WTC11 (cell line): ENCODE data around the gene GLB1L2. TPM values are rescaled to one million over a fixed set of nuclear protein-coding genes. Genes with fewer than 3 reads are reported as not detected.

Source experiments
- ATAC-seq: fragments of 200-7000 bp; cut with Tn5 transposase; 2 replicates; pipeline ENCODE4 v1.10.0; 2021; ENCODE audit warnings: mild to moderate bottlenecking, moderate library complexity
- CTCF ChIA-PET: fragments of 300-600 bp; sonication (Branson Sonifier 250); formaldehyde crosslinking; loops from one replicate; lab custom pipeline; 2021; ENCODE audit warnings: antibody characterized with exemption; lab: Charles Lee
- POLR2A ChIA-PET: fragments of 350-600 bp; sonication (Branson Sonifier 250); formaldehyde crosslinking; loops from one replicate; lab custom pipeline; 2021; ENCODE audit warnings: antibody characterized with exemption; lab: Charles Lee
- DNase-seq: peaks from one replicate; pipeline ENCODE4 v3.0.0; 2021; ENCODE audit warnings: low spot score
- H3K27ac Mint-ChIP-seq: 2 replicates; pipeline ENCODE4 v1.8.0; 2021; ENCODE audit warnings: mixed read lengths
- H3K27me3 Mint-ChIP-seq: 2 replicates; pipeline ENCODE4 v1.8.0; 2021; ENCODE audit warnings: low read depth, mild to moderate bottlenecking, moderate library complexity, mixed read lengths
- H3K36me3 Mint-ChIP-seq: 2 replicates; pipeline ENCODE4 v1.8.0; 2021; ENCODE audit warnings: mixed read lengths
- H3K4me1 Mint-ChIP-seq: 2 replicates; pipeline ENCODE4 v1.8.0; 2022; ENCODE audit warnings: mixed read lengths
- H3K4me3 Mint-ChIP-seq: 2 replicates; pipeline ENCODE4 v1.8.0; 2021; ENCODE audit warnings: mild to moderate bottlenecking, moderate library complexity, mixed read lengths
- H3K9me3 Mint-ChIP-seq: 2 replicates; pipeline ENCODE4 v1.8.0; 2021; ENCODE audit warnings: mixed read lengths
- ATF3 ChIP-seq: sonication (generic); formaldehyde crosslinking; conservative IDR thresholded peaks from 2 replicates; pipeline ENCODE4 v1.8.1; 2022; ENCODE audit warnings: mild to moderate bottlenecking, missing genetic modification reagents
- CREM ChIP-seq: sonication (generic); formaldehyde crosslinking; IDR thresholded peaks from 2 replicates; pipeline ENCODE4 v1.8.1; 2022; ENCODE audit warnings: mild to moderate bottlenecking, missing genetic modification reagents, moderate library complexity
- EMX1 ChIP-seq: fragments of 250-450 bp; sonication (Bioruptor Pico); IDR thresholded peaks from 2 replicates; pipeline ENCODE4 v1.8.0; 2021; ENCODE audit warnings: mild to moderate bottlenecking
- ESRRA ChIP-seq: sonication (generic); formaldehyde crosslinking; IDR thresholded peaks from 2 replicates; pipeline ENCODE4 v1.8.1; 2022; ENCODE audit warnings: mild to moderate bottlenecking, missing genetic modification reagents, borderline replicate concordance
- FOXP4 ChIP-seq: sonication (generic); formaldehyde crosslinking; IDR thresholded peaks from 2 replicates; pipeline ENCODE4 v1.8.0; 2022; ENCODE audit warnings: mild to moderate bottlenecking, missing genetic modification reagents
- GABPB1 ChIP-seq: sonication (generic); formaldehyde crosslinking; IDR thresholded peaks from 2 replicates; pipeline ENCODE4 v1.8.1; 2023; ENCODE audit warnings: mild to moderate bottlenecking, missing genetic modification reagents
- HMGXB4 ChIP-seq: sonication (generic); formaldehyde crosslinking; IDR thresholded peaks from 2 replicates; pipeline ENCODE4 v1.8.1; 2023; ENCODE audit warnings: mild to moderate bottlenecking, moderate library complexity, missing genetic modification reagents
- JAZF1 ChIP-seq: fragments of 250-450 bp; sonication (Bioruptor Pico); IDR thresholded peaks from 2 replicates; pipeline ENCODE4 v1.9.0; 2021; ENCODE audit warnings: moderate library complexity, mild to moderate bottlenecking, inconsistent platforms
- JUN ChIP-seq: sonication (generic); formaldehyde crosslinking; IDR thresholded peaks from 2 replicates; pipeline ENCODE4 v1.8.0; 2023; ENCODE audit warnings: mild to moderate bottlenecking, missing genetic modification reagents
- NFE2L1 ChIP-seq: sonication (generic); formaldehyde crosslinking; IDR thresholded peaks from 2 replicates; pipeline ENCODE4 v1.8.1; 2023; ENCODE audit warnings: missing genetic modification reagents
- NR1H2 ChIP-seq: sonication (generic); formaldehyde crosslinking; IDR thresholded peaks from 2 replicates; pipeline ENCODE4 v1.9.0; 2021; ENCODE audit warnings: mild to moderate bottlenecking, moderate library complexity, missing genetic modification reagents
- OVOL2 ChIP-seq: fragments of 250-450 bp; sonication (Bioruptor Pico); IDR thresholded peaks from 2 replicates; pipeline ENCODE4 v1.9.0; 2021; ENCODE audit warnings: mild to moderate bottlenecking, borderline replicate concordance
- SMAD3 ChIP-seq: sonication (generic); formaldehyde crosslinking; IDR thresholded peaks from 2 replicates; pipeline ENCODE4 v1.8.0; 2022; ENCODE audit warnings: missing genetic modification reagents, mild to moderate bottlenecking, borderline replicate concordance
- SMAD4 ChIP-seq: sonication (generic); formaldehyde crosslinking; IDR thresholded peaks from 2 replicates; pipeline ENCODE4 v1.8.0; 2022; ENCODE audit warnings: mild to moderate bottlenecking, missing genetic modification reagents
- STAT6 ChIP-seq: sonication (generic); formaldehyde crosslinking; conservative IDR thresholded peaks from 2 replicates; pipeline ENCODE4 v1.8.1; 2023; ENCODE audit warnings: mild to moderate bottlenecking, low read depth, missing genetic modification reagents, moderate library complexity
- TP53 ChIP-seq: sonication (generic); formaldehyde crosslinking; IDR thresholded peaks from 2 replicates; pipeline ENCODE4 v1.8.1; 2023; ENCODE audit warnings: mild to moderate bottlenecking, missing genetic modification reagents
- USF2 ChIP-seq: sonication (generic); formaldehyde crosslinking; IDR thresholded peaks from 2 replicates; pipeline ENCODE4 v1.8.1; 2023; ENCODE audit warnings: mild to moderate bottlenecking, missing genetic modification reagents, moderate library complexity
- total RNA-seq: library from RNA; stranded (reverse); gene quantifications from 3 replicates; pipeline ENCODE4 v1.2.3, GENCODE V29; 2021
- TF ChIP-seq, protein P1 (sequence below): fragments of 250-450 bp; sonication (Bioruptor Pico); IDR thresholded peaks from 2 replicates; pipeline ENCODE4 v1.8.0; 2021; ENCODE audit warnings: mild to moderate bottlenecking
- TF ChIP-seq, protein P2 (sequence below): fragments of 250-450 bp; sonication (Bioruptor Pico); IDR thresholded peaks from 2 replicates; pipeline ENCODE4 v1.9.0; 2021; ENCODE audit warnings: mild to moderate bottlenecking
- TF ChIP-seq, protein P3 (sequence below): sonication (generic); formaldehyde crosslinking; IDR thresholded peaks from 2 replicates; pipeline ENCODE4 v1.8.1; 2022; ENCODE audit warnings: mild to moderate bottlenecking, missing genetic modification reagents, moderate library complexity, borderline replicate concordance
- TF ChIP-seq, protein P4 (sequence below): fragments of 200-600 bp; IDR thresholded peaks from 2 replicates; pipeline ENCODE4 v1.8.0; 2022; ENCODE audit warnings: antibody characterized with exemption
- TF ChIP-seq, protein P5 (sequence below): sonication (generic); formaldehyde crosslinking; IDR thresholded peaks from 2 replicates; pipeline ENCODE4 v1.8.0; 2022; ENCODE audit warnings: mild to moderate bottlenecking, missing genetic modification reagents

The GLB1L2 gene
- total RNA-seq, 1 experiment from 2014 or later, result 6.0 TPM

DNA sequence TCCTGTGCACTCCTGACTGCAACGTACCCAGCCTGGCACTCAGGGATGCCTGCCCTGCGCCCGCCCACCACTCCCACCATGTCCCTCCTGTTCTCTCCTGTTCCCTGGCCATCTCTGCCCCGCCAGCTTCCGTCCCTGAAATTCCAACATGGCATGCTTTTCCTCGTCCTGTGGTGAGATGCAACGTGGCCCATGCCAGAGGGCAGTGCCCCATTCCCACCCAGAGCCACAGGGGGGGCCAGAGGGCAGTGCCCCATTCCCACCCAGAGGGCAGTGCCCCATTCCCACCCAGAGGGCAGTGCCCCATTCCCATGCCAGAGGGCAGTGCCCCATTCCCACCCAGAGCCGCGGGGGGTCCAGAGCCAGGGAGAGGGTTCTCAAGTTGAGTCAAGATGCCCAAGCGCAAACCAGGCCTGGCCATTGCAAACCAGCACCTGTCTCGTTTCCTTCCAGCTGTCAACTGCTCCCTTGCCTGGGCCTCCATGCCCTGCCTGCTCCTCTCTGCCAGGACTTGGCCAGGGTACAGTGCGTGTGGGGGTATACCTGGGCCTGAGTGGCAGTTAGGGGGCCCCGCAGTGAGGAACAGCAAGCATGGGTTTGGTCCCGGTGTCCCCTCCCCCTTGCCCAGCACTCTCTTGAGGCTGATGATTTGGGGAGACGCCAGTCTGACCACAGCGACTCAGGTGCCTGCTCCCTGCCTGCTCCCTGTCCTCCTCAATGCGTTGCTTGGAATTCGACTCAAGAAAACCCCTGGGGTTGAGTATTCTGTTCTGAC lies 65.7 kb downstream of the GLB1L2 start:
- ATAC-seq (no peak), DNase-seq (no peak)
- peaks cover 11% of the 10 kb centered on the region for H3K36me3 Mint-ChIP-seq
- H3K27me3 Mint-ChIP-seq, result no peaks in the 10 kb centered on the region
- H3K9me3 Mint-ChIP-seq, result peaks cover 8% of the 10 kb centered on the region
- ChIA-PET CTCF (interaction anchor here (1.3 kb wide), 1 partner anchor 14 kb away, joined by 4 read pairs; the partner anchor contains the start of gene B3GAT1), POLR2A (no interaction called here)
- TF ChIP-seq CREM (no peak), GABPB1 (no peak), ESRRA (CRISPR knock-in tag) (no peak), TP53 (CRISPR knock-in tag) (no peak), SMAD3 (no peak), SMAD4 (CRISPR knock-in tag) (no peak), ATF3 (no peak), EMX1 (CRISPR knock-in tag) (no peak)
- TF ChIP-seq, protein P1, sequence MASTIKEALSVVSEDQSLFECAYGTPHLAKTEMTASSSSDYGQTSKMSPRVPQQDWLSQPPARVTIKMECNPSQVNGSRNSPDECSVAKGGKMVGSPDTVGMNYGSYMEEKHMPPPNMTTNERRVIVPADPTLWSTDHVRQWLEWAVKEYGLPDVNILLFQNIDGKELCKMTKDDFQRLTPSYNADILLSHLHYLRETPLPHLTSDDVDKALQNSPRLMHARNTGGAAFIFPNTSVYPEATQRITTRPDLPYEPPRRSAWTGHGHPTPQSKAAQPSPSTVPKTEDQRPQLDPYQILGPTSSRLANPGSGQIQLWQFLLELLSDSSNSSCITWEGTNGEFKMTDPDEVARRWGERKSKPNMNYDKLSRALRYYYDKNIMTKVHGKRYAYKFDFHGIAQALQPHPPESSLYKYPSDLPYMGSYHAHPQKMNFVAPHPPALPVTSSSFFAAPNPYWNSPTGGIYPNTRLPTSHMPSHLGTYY (CRISPR knock-in tag), result no peak
- TF ChIP-seq, protein P2, sequence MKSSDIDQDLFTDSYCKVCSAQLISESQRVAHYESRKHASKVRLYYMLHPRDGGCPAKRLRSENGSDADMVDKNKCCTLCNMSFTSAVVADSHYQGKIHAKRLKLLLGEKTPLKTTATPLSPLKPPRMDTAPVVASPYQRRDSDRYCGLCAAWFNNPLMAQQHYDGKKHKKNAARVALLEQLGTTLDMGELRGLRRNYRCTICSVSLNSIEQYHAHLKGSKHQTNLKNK, result no peak
- TF ChIP-seq, protein P3, sequence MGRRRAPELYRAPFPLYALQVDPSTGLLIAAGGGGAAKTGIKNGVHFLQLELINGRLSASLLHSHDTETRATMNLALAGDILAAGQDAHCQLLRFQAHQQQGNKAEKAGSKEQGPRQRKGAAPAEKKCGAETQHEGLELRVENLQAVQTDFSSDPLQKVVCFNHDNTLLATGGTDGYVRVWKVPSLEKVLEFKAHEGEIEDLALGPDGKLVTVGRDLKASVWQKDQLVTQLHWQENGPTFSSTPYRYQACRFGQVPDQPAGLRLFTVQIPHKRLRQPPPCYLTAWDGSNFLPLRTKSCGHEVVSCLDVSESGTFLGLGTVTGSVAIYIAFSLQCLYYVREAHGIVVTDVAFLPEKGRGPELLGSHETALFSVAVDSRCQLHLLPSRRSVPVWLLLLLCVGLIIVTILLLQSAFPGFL, result no peak
- peak overlapping the region; percentile 58; the same call in 1 of the 2 replicates for H3K27ac Mint-ChIP-seq
- H3K4me3 Mint-ChIP-seq, result no peak overlapping the region
- H3K4me1 Mint-ChIP-seq, result peaks cover 6% of the 10 kb centered on the region; the same call in 1 of the 2 replicates

DNA sequence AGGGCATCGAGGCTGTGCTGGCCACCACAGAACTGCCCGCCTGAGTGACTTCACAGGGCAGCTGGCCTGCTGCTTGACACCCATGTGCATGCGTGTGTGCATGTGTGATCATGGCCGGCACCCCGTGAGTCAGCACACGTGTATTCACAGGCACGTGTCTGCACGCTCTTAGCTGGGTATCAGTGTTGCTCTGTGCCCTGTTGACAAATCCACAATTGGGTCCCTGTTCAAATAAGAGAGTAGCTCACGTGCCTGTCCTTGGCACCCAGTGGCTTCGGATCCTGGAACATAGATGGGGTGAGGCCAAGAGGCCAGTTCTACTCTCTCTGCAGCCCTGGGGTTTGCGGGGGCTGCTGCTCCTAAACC lies 66.3 kb downstream of the GLB1L2 start:
- Mint-ChIP-seq H3K4me3 (no peak overlapping the region), H3K27ac (peak overlapping the region; percentile 58; the same call in 1 of the 2 replicates), H3K27me3 (no peaks in the 10 kb centered on the region), H3K36me3 (peaks cover 11% of the 10 kb centered on the region), H3K4me1 (peaks cover 7% of the 10 kb centered on the region; the same call in 1 of the 2 replicates), H3K9me3 (peaks cover 8% of the 10 kb centered on the region)
- POLR2A ChIA-PET, result no interaction called here
- ATAC-seq (no peak), DNase-seq (no peak)
- CTCF ChIA-PET, result no interaction called here
- no peak for TF ChIP-seq HMGXB4 (CRISPR knock-in tag)
- TF ChIP-seq, protein P4, sequence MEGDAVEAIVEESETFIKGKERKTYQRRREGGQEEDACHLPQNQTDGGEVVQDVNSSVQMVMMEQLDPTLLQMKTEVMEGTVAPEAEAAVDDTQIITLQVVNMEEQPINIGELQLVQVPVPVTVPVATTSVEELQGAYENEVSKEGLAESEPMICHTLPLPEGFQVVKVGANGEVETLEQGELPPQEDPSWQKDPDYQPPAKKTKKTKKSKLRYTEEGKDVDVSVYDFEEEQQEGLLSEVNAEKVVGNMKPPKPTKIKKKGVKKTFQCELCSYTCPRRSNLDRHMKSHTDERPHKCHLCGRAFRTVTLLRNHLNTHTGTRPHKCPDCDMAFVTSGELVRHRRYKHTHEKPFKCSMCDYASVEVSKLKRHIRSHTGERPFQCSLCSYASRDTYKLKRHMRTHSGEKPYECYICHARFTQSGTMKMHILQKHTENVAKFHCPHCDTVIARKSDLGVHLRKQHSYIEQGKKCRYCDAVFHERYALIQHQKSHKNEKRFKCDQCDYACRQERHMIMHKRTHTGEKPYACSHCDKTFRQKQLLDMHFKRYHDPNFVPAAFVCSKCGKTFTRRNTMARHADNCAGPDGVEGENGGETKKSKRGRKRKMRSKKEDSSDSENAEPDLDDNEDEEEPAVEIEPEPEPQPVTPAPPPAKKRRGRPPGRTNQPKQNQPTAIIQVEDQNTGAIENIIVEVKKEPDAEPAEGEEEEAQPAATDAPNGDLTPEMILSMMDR, result no peak
- no peak for TF ChIP-seq STAT6 (CRISPR knock-in tag)
- TF ChIP-seq USF2, result no peak
- TF ChIP-seq, protein P5, sequence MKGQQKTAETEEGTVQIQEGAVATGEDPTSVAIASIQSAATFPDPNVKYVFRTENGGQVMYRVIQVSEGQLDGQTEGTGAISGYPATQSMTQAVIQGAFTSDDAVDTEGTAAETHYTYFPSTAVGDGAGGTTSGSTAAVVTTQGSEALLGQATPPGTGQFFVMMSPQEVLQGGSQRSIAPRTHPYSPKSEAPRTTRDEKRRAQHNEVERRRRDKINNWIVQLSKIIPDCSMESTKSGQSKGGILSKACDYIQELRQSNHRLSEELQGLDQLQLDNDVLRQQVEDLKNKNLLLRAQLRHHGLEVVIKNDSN, result no peak
- no peak for TF ChIP-seq FOXP4 (CRISPR knock-in tag)
- TF ChIP-seq NFE2L1 (CRISPR knock-in tag), result no peak
- no peak for TF ChIP-seq NR1H2 (CRISPR knock-in tag)
- TF ChIP-seq JUN (CRISPR knock-in tag), result no peak
- no peak for TF ChIP-seq OVOL2 (CRISPR knock-in tag)
- TF ChIP-seq JAZF1 (CRISPR knock-in tag), result no peak
